Measurements from ENCODE around the gene THSD7B.

The THSD7B gene

GRCh38 chr2:137192366-137193310, 427.3 kb downstream of the THSD7B start:
- Histone ChIP-seq H3K4me1 (ENCODE audit: control insufficient read depth, insufficient read depth, low read length, poor library complexity, severe bottlenecking) (no peaks in the 10 kb centered on the region), H3K4me3 (ENCODE audit: insufficient read depth, low read depth, low read length, poor library complexity, severe bottlenecking) (no peak overlapping the region), H3K27ac (ENCODE audit: insufficient read depth, low read length, poor library complexity, severe bottlenecking) (no peak overlapping the region), H3K9me3 (ENCODE audit: control insufficient read depth, low read length) (no peaks in the 10 kb centered on the region), H3K36me3 (ENCODE audit: control insufficient read depth, insufficient read depth, low read length) (no peaks in the 10 kb centered on the region), H3K27me3 (replicated peaks; ENCODE audit: control insufficient read depth, insufficient read depth, low read length, poor library complexity, severe bottlenecking) (no peaks in the 10 kb centered on the region)
- DNase-seq: no peak

- no peak overlapping the region for H3K4me3 ChIP-seq (ENCODE audit: insufficient read depth, low read depth, low read length, poor library complexity, severe bottlenecking)
- no peak overlapping the region for H3K27ac ChIP-seq (ENCODE audit: insufficient read depth, low read length, poor library complexity, severe bottlenecking)
- no peaks in the 10 kb centered on the region for H3K9me3 ChIP-seq (ENCODE audit: control insufficient read depth, low read length)
- H3K27me3 ChIP-seq (replicated peaks; ENCODE audit: control insufficient read depth, insufficient read depth, low read length, poor library complexity, severe bottlenecking): no peaks in the 10 kb centered on the region
- H3K4me1 ChIP-seq (ENCODE audit: control insufficient read depth, insufficient read depth, low read length, poor library complexity, severe bottlenecking): no peaks in the 10 kb centered on the region
- no peaks in the 10 kb centered on the region for H3K36me3 ChIP-seq (ENCODE audit: control insufficient read depth, insufficient read depth, low read length)
- DNase-seq: no peak
These were observed 428.1 kb downstream of the THSD7B start for GRCh38 chr2:137193401-137193800.

GRCh38 chr2:137194111-137194510, 428.8 kb downstream of the THSD7B start:
- Histone ChIP-seq H3K4me3 (ENCODE audit: insufficient read depth, low read depth, low read length, poor library complexity, severe bottlenecking) (no peak overlapping the region), H3K36me3 (ENCODE audit: control insufficient read depth, insufficient read depth, low read length) (no peaks in the 10 kb centered on the region), H3K27ac (ENCODE audit: insufficient read depth, low read length, poor library complexity, severe bottlenecking) (no peak overlapping the region), H3K9me3 (ENCODE audit: control insufficient read depth, low read length) (no peaks in the 10 kb centered on the region), H3K4me1 (ENCODE audit: control insufficient read depth, insufficient read depth, low read length, poor library complexity, severe bottlenecking) (no peaks in the 10 kb centered on the region), H3K27me3 (replicated peaks; ENCODE audit: control insufficient read depth, insufficient read depth, low read length, poor library complexity, severe bottlenecking) (no peaks in the 10 kb centered on the region)
- no peak for DNase-seq

GRCh38 chr2:137199751-137200150, 434.4 kb downstream of the THSD7B start:
- no peak for DNase-seq
- Histone ChIP-seq H3K36me3 (ENCODE audit: control insufficient read depth, insufficient read depth, low read length) (no peaks in the 10 kb centered on the region), H3K27me3 (replicated peaks; ENCODE audit: control insufficient read depth, insufficient read depth, low read length, poor library complexity, severe bottlenecking) (no peaks in the 10 kb centered on the region), H3K4me3 (ENCODE audit: insufficient read depth, low read depth, low read length, poor library complexity, severe bottlenecking) (no peak overlapping the region), H3K4me1 (ENCODE audit: control insufficient read depth, insufficient read depth, low read length, poor library complexity, severe bottlenecking) (no peaks in the 10 kb centered on the region), H3K9me3 (ENCODE audit: control insufficient read depth, low read length) (no peaks in the 10 kb centered on the region), H3K27ac (ENCODE audit: insufficient read depth, low read length, poor library complexity, severe bottlenecking) (no peak overlapping the region)

GRCh38 chr2:137202318-137202717, 437.0 kb downstream of the THSD7B start:
- Histone ChIP-seq H3K4me1 (ENCODE audit: control insufficient read depth, insufficient read depth, low read length, poor library complexity, severe bottlenecking) (no peaks in the 10 kb centered on the region), H3K27ac (ENCODE audit: insufficient read depth, low read length, poor library complexity, severe bottlenecking) (no peak overlapping the region), H3K9me3 (ENCODE audit: control insufficient read depth, low read length) (no peaks in the 10 kb centered on the region), H3K4me3 (ENCODE audit: insufficient read depth, low read depth, low read length, poor library complexity, severe bottlenecking) (no peak overlapping the region), H3K36me3 (ENCODE audit: control insufficient read depth, insufficient read depth, low read length) (no peaks in the 10 kb centered on the region), H3K27me3 (replicated peaks; ENCODE audit: control insufficient read depth, insufficient read depth, low read length, poor library complexity, severe bottlenecking) (no peaks in the 10 kb centered on the region)
- no peak for DNase-seq

- H3K27ac ChIP-seq (ENCODE audit: insufficient read depth, low read length, poor library complexity, severe bottlenecking): no peak overlapping the region
- H3K9me3 ChIP-seq (ENCODE audit: control insufficient read depth, low read length): no peaks in the 10 kb centered on the region
- DNase-seq: no peak
- H3K27me3 ChIP-seq (replicated peaks; ENCODE audit: control insufficient read depth, insufficient read depth, low read length, poor library complexity, severe bottlenecking): no peaks in the 10 kb centered on the region
- H3K4me1 ChIP-seq (ENCODE audit: control insufficient read depth, insufficient read depth, low read length, poor library complexity, severe bottlenecking): no peaks in the 10 kb centered on the region
- no peak overlapping the region for H3K4me3 ChIP-seq (ENCODE audit: insufficient read depth, low read depth, low read length, poor library complexity, severe bottlenecking)
- no peaks in the 10 kb centered on the region for H3K36me3 ChIP-seq (ENCODE audit: control insufficient read depth, insufficient read depth, low read length)
These were observed 440.0 kb downstream of the THSD7B start for GRCh38 chr2:137205324-137205723.

- Histone ChIP-seq H3K27ac (ENCODE audit: insufficient read depth, low read length, poor library complexity, severe bottlenecking) (no peak overlapping the region), H3K9me3 (ENCODE audit: control insufficient read depth, low read length) (no peaks in the 10 kb centered on the region)
- DNase-seq: no peak
These were observed 440.7 kb downstream of the THSD7B start for GRCh38 chr2:137206069-137206468.

GRCh38 chr2:137207030-137207429, 441.7 kb downstream of the THSD7B start:
- H3K27ac ChIP-seq (ENCODE audit: insufficient read depth, low read length, poor library complexity, severe bottlenecking): no peak overlapping the region
- DNase-seq: no peak
- H3K27me3 ChIP-seq (replicated peaks; ENCODE audit: control insufficient read depth, insufficient read depth, low read length, poor library complexity, severe bottlenecking): no peaks in the 10 kb centered on the region
- no peaks in the 10 kb centered on the region for H3K36me3 ChIP-seq (ENCODE audit: control insufficient read depth, insufficient read depth, low read length)
- no peaks in the 10 kb centered on the region for H3K4me1 ChIP-seq (ENCODE audit: control insufficient read depth, insufficient read depth, low read length, poor library complexity, severe bottlenecking)
- no peaks in the 10 kb centered on the region for H3K9me3 ChIP-seq (ENCODE audit: control insufficient read depth, low read length)
- no peak overlapping the region for H3K4me3 ChIP-seq (ENCODE audit: insufficient read depth, low read depth, low read length, poor library complexity, severe bottlenecking)

More at GRCh38 chr2:137206069-137206468, 440.7 kb downstream of the THSD7B start:
- H3K36me3 ChIP-seq (ENCODE audit: control insufficient read depth, insufficient read depth, low read length): no peaks in the 10 kb centered on the region
- no peaks in the 10 kb centered on the region for H3K4me1 ChIP-seq (ENCODE audit: control insufficient read depth, insufficient read depth, low read length, poor library complexity, severe bottlenecking)
- H3K4me3 ChIP-seq (ENCODE audit: insufficient read depth, low read depth, low read length, poor library complexity, severe bottlenecking): no peak overlapping the region
- H3K27me3 ChIP-seq (replicated peaks; ENCODE audit: control insufficient read depth, insufficient read depth, low read length, poor library complexity, severe bottlenecking): no peaks in the 10 kb centered on the region

- no peak for DNase-seq
- Histone ChIP-seq H3K9me3 (ENCODE audit: control insufficient read depth, low read length) (no peaks in the 10 kb centered on the region), H3K4me1 (ENCODE audit: control insufficient read depth, insufficient read depth, low read length, poor library complexity, severe bottlenecking) (no peaks in the 10 kb centered on the region), H3K27me3 (replicated peaks; ENCODE audit: control insufficient read depth, insufficient read depth, low read length, poor library complexity, severe bottlenecking) (no peaks in the 10 kb centered on the region), H3K4me3 (ENCODE audit: insufficient read depth, low read depth, low read length, poor library complexity, severe bottlenecking) (no peak overlapping the region), H3K27ac (ENCODE audit: insufficient read depth, low read length, poor library complexity, severe bottlenecking) (no peak overlapping the region), H3K36me3 (ENCODE audit: control insufficient read depth, insufficient read depth, low read length) (no peaks in the 10 kb centered on the region)
These were observed 443.1 kb downstream of the THSD7B start for GRCh38 chr2:137208431-137208891.

- Histone ChIP-seq H3K9me3 (ENCODE audit: control insufficient read depth, low read length) (no peaks in the 10 kb centered on the region), H3K27ac (ENCODE audit: insufficient read depth, low read length, poor library complexity, severe bottlenecking) (no peak overlapping the region), H3K36me3 (ENCODE audit: control insufficient read depth, insufficient read depth, low read length) (no peaks in the 10 kb centered on the region)
These were observed 444.7 kb downstream of the THSD7B start for GRCh38 chr2:137210039-137210438.

More at GRCh38 chr2:137210039-137210438, 444.7 kb downstream of the THSD7B start:
- Histone ChIP-seq H3K4me3 (ENCODE audit: insufficient read depth, low read depth, low read length, poor library complexity, severe bottlenecking) (no peak overlapping the region), H3K27me3 (replicated peaks; ENCODE audit: control insufficient read depth, insufficient read depth, low read length, poor library complexity, severe bottlenecking) (no peaks in the 10 kb centered on the region), H3K4me1 (ENCODE audit: control insufficient read depth, insufficient read depth, low read length, poor library complexity, severe bottlenecking) (no peaks in the 10 kb centered on the region)
- no peak for DNase-seq
